D721Med (cell line): ENCODE results near the gene LPCAT3.

Experiments used
- DNase-seq: peaks from one replicate; pipeline ENCODE4 v3.0.0; 2011; ENCODE audit warnings: low spot score; ENCODE audit not compliant: insufficient read length
- FAIRE-seq: peaks from 2 replicates; lab custom pipeline; 2011; peaks lifted over from hg19 to GRCh38; lab: Jason Lieb, UNC
- TF ChIP-seq, protein P1 (sequence below): IDR thresholded peaks from 2 replicates; pipeline ENCODE4 v1.5.1; 2012; ENCODE audit warnings: mild to moderate bottlenecking, control low read depth; ENCODE audit not compliant: insufficient read depth; ENCODE audit errors: missing control alignments

Gene LPCAT3

DNA sequence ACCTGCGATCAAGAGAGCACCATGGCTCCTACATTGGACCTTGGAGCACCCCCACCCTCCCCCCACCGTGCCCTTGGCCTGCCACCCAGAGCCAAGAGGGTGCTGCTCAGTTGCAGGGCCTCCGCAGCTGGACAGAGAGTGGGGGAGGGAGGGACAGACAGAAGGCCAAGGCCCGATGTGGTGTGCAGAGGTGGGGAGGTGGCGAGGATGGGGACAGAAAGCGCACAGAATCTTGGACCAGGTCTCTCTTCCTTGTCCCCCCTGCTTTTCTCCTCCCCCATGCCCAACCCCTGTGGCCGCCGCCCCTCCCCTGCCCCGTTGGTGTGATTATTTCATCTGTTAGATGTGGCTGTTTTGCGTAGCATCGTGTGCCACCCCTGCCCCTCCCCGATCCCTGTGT, 76.5 kb downstream of the LPCAT3 start:
- TF ChIP-seq, protein P1, sequence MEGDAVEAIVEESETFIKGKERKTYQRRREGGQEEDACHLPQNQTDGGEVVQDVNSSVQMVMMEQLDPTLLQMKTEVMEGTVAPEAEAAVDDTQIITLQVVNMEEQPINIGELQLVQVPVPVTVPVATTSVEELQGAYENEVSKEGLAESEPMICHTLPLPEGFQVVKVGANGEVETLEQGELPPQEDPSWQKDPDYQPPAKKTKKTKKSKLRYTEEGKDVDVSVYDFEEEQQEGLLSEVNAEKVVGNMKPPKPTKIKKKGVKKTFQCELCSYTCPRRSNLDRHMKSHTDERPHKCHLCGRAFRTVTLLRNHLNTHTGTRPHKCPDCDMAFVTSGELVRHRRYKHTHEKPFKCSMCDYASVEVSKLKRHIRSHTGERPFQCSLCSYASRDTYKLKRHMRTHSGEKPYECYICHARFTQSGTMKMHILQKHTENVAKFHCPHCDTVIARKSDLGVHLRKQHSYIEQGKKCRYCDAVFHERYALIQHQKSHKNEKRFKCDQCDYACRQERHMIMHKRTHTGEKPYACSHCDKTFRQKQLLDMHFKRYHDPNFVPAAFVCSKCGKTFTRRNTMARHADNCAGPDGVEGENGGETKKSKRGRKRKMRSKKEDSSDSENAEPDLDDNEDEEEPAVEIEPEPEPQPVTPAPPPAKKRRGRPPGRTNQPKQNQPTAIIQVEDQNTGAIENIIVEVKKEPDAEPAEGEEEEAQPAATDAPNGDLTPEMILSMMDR: no peak
- DNase-seq (no peak), FAIRE-seq (no peak)

DNA sequence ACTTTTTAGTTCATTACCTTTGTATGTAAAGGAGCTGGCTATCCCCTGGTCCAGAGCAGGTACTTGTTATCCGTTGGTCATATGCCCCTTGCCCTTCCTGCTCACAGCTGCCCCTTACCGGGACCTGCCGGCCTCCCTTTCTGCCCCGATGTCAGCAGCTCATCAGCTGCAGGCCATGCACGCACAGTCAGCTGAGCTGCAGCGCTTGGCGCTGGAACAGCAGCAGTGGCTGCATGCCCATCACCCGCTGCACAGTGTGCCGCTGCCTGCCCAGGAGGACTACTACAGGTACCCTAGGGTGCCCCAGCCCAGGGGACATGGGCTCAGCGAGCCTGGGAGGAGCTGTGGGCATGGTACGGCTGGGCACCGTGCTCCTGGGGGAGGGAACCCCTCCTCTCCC, 77.0 kb downstream of the LPCAT3 start:
- DNase-seq (no peak), FAIRE-seq (no peak)
- TF ChIP-seq, protein P1: no peak

DNA sequence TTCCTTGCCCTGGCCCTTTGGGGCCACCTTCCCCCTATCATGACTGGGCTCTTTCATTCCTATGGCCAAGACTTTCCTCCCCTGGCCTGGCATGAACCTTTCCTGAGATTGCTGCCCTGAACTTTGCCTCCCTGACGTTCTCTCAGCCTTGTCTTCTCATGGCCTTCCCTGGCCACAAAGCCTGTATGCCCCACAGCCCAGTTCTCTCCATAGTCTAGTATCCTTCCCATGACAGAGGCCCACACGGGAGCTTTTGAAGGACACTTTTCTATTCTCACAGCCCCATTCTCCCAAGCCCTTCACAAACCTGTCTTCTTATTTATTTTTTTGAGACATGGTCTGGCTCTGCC, 79.1 kb downstream of the LPCAT3 start:
- FAIRE-seq (no peak), DNase-seq (no peak)
- TF ChIP-seq, protein P1: no peak

DNA sequence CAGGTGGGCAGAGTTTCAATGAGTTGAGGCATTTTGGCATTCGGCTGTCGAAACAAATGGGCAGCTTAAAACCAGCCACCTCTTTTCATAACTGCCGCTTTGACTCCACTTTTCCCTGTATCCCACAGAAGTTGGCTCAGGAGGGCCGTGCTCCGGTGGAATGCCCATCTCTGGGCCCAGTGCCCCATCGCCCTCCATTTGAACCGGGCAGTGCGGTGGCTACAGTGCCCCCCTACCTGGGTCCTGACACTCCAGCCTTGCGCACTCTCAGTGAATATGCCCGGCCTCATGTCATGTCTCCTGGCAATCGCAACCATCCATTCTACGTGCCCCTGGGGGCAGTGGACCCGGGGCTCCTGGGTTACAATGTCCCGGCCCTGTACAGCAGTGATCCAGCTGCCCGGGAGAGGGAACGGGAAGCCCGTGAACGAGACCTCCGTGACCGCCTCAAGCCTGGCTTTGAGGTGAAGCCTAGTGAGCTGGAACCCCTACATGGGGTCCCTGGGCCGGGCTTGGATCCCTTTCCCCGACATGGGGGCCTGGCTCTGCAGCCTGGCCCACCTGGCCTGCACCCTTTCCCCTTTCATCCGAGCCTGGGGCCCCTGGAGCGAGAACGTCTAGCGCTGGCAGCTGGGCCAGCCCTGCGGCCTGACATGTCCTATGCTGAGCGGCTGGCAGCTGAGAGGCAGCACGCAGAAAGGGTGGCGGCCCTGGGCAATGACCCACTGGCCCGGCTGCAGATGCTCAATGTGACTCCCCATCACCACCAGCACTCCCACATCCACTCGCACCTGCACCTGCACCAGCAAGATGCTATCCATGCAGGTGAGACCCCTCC, 79.7 kb downstream of the LPCAT3 start:
- DNase-seq (no peak), FAIRE-seq (no peak)
- TF ChIP-seq, protein P1: no peak

DNA sequence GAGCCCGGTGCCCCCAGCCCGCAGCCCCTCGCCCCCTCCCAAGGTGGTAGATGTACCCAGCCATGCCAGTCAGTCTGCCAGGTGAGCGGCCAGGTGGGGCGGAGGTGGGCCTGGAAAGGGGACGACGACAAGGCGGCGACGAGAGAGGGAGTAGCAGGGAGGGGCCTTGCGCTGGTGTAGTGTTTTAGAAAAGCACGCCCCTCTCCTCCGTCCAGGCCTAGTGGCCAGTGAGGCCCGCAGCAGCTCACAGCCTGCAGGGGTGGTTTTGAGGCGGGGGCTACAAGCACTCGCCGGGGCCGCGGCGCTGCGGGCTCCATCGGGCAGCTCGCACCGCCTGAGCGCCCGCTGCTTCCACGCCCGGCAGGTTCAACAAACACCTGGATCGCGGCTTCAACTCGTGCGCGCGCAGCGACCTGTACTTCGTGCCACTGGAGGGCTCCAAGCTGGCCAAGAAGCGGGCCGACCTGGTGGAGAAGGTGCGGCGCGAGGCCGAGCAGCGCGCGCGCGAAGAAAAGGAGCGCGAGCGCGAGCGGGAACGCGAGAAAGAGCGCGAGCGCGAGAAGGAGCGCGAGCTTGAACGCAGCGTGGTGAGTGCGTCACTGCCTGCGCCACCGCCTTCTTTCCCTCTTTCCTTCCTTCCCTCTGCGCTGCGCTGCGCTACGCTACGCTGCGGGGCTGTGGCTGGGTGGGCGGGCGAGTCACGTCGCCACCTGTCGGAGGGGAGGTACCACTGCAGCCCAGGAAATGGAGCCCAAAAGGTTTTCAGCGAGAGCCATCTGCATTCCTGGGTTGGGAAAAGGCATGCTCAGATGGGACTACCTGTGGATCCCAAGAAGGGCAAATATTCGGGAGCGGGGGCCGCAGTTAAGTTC, 80.6 kb downstream of the LPCAT3 start:
- DNase-seq: peak; percentile 73
- TF ChIP-seq, protein P1: peak; percentile 89
- peak; percentile 6 for FAIRE-seq

DNA sequence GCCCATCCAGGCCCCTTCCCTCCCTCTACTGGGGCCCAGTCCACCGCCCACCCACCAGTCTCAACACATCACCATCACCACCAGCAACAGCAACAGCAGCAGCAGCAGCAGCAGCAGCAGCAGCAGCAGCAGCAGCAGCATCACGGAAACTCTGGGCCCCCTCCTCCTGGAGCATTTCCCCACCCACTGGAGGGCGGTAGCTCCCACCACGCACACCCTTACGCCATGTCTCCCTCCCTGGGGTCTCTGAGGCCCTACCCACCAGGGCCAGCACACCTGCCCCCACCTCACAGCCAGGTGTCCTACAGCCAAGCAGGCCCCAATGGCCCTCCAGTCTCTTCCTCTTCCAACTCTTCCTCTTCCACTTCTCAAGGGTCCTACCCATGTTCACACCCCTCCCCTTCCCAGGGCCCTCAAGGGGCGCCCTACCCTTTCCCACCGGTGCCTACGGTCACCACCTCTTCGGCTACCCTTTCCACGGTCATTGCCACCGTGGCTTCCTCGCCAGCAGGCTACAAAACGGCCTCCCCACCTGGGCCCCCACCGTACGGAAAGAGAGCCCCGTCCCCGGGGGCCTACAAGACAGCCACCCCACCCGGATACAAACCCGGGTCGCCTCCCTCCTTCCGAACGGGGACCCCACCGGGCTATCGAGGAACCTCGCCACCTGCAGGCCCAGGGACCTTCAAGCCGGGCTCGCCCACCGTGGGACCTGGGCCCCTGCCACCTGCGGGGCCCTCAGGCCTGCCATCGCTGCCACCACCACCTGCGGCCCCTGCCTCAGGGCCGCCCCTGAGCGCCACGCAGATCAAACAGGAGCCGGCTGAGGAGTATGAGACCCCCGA, 81.4 kb downstream of the LPCAT3 start:
- DNase-seq (no peak), FAIRE-seq (no peak)
- TF ChIP-seq, protein P1: no peak
